ENCODE measurements around the gene HOXA3. TPM values are rescaled to one million over a fixed set of nuclear protein-coding genes. Genes with fewer than 3 reads are reported as not detected.

The HOXA3 gene
- total and polyA plus RNA-seq, 10 donors = 0.51 to 6.1 (median 1.7) TPM

DNA sequence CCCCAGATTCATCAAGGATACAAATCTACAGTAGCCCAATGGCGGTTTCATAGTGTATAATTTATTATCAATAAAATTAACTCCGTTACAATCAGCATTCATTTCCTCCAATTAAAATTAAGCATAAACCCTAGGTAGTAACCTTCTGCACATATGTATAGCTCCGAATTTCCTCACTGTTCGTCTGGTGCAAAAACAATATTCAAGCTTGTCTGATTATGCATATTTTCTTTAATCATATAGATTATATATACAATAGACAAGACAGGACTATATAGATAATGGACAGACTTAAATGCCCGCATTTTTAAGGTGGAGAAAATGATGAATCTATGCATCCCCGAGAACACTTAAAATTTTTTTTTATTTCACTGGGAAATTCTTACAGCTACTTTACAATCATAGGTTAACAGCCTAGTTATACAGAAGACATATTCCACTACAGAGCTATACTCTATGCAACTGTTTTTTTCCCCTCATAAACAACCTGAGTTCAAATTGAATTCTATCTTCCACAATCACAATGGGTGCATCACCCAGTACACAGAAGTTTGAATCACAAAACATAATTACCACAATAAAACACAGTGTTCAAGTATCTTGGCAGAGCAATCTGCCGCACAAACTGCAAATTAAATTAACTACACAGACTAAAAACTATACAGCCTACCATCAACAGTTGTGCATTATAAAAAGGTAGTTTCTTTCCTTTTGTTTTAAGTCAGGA is 10.3 kb upstream of the HOXA3 start:
- 48 to 66% (median 60%) methylated on average over 7 of the region's 7 CpGs for WGBS, 5 donors
- no peak overlapping the region for H3K4me3 ChIP-seq
- no peak for DNase-seq
- no peak overlapping the region for H3K27ac ChIP-seq
- TF ChIP-seq, protein P1, sequence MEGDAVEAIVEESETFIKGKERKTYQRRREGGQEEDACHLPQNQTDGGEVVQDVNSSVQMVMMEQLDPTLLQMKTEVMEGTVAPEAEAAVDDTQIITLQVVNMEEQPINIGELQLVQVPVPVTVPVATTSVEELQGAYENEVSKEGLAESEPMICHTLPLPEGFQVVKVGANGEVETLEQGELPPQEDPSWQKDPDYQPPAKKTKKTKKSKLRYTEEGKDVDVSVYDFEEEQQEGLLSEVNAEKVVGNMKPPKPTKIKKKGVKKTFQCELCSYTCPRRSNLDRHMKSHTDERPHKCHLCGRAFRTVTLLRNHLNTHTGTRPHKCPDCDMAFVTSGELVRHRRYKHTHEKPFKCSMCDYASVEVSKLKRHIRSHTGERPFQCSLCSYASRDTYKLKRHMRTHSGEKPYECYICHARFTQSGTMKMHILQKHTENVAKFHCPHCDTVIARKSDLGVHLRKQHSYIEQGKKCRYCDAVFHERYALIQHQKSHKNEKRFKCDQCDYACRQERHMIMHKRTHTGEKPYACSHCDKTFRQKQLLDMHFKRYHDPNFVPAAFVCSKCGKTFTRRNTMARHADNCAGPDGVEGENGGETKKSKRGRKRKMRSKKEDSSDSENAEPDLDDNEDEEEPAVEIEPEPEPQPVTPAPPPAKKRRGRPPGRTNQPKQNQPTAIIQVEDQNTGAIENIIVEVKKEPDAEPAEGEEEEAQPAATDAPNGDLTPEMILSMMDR (IDR thresholded peaks at IDR 0.05 in 8 of 11, conservative IDR thresholded peaks at IDR 0.05 in 3 of 11) = no peak
- TF ChIP-seq POLR2AphosphoS5 (IDR thresholded peaks at IDR 0.05) (no peak), POLR2A (IDR thresholded peaks at IDR 0.05) (no peak)
- peaks cover 18 to 100% (median 93%) of the 10 kb centered on the region in 7 donors for H3K27me3 ChIP-seq (replicated peaks in 1 of 7)
- intact Hi-C loops (cut with DNase I; ENCODE audit: low total_unique reads) = loop anchor here (5.0 to 10.0 kb wide), 3 partner anchors 480 to 1298 kb away; no protein-coding TSS in a partner anchor
- peaks cover 0 to 15% (median 0%) of the 10 kb centered on the region in 8 donors for H3K9me3 ChIP-seq
- no peaks in the 10 kb centered on the region for H3K36me3 ChIP-seq
- H3K4me1 ChIP-seq = peaks cover 20 to 94% (median 62%) of the 10 kb centered on the region in 6 donors

DNA sequence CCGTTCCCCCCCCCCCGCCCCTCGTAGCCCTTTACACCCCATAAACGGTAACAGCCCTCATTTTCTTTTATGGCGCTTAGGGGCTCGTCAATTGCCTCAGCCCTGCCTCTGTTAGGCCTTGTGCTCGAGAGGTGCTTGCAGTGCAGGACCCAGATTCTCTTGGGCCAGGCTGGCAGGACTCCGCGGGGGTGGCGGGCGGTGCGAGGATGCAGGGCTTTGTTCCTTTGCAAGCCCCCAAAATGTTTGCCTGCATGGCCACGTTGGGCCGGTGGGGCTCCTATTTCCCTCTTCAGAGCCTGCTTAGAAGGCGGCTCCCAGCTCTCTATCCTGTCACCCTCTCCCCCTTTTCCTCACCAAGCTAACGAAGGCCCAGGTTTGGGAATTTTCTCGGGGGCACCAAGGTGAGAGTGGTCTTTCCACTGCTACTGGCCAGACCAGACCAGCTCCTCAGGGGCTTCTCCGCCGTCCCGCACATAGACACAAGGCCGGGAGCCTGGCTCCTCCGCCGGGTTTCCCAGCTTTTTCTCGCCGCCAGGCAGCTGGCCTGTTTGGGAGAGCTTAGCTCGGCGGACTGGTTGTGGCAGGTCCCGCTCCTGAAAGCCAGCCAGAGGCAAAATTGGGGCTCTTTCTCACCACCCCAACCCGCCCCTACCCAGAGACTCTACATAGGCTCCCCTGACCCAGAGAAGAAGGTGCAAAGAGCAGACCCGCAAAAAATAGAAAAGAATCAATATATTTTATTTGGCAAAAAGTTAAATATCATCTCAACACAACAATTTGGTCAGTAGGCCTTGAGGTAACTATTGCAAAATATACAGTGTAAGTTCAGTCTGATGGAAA is 9.6 kb upstream of the HOXA3 start:
- H3K4me3 ChIP-seq = peak overlapping the region in 3 of 8 donors; percentile 54 to 87 (median 65)
- intact Hi-C loops (cut with DNase I; ENCODE audit: low total_unique reads) = loop anchor here (5.0 to 10.0 kb wide), 3 partner anchors 480 to 1297 kb away; no protein-coding TSS in a partner anchor
- peaks cover 18 to 100% (median 93%) of the 10 kb centered on the region in 7 donors for H3K27me3 ChIP-seq (replicated peaks in 1 of 7)
- WGBS, 5 donors = 33 to 40% (median 39%) methylated on average over 19 to 30 of the region's 30 CpGs
- TF ChIP-seq POLR2AphosphoS5 (IDR thresholded peaks at IDR 0.05) (no peak), POLR2A (IDR thresholded peaks at IDR 0.05) (no peak)
- TF ChIP-seq, protein P1 (IDR thresholded peaks at IDR 0.05 in 8 of 11, conservative IDR thresholded peaks at IDR 0.05 in 3 of 11) = no peak
- H3K36me3 ChIP-seq = no peaks in the 10 kb centered on the region
- no peak overlapping the region for H3K27ac ChIP-seq
- peaks cover 0 to 15% (median 0%) of the 10 kb centered on the region in 8 donors for H3K9me3 ChIP-seq
- peaks cover 20 to 96% (median 63%) of the 10 kb centered on the region in 6 donors for H3K4me1 ChIP-seq
- DNase-seq = peak; percentile 78

DNA sequence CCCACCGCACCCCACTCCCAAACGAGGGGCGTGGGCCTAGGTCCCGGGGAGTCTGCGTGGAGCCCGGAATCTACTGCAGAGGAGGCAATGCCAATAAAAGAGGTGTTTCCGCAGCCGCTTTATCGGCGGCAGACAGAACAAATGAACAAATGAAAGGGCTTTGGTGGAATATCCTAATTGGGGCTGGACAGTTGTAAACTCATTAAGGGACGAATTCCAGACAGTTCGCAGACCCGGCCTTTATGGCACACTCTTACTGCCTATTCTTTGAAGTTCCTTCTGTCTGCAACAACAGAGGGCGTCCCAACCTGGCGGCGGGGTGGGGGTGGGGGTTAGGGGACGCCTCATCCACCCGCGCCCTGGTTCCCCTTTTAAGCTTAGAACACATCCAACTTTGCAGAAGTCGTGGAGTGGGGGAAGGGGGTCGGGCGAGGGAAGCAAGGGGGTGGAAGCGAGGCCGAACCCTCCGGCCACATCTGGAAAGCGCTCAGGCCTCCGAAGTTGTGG is 8.9 kb upstream of the HOXA3 start:
- Histone ChIP-seq H3K27ac (peak overlapping the region in 4 of 8 donors; percentile 49 to 65 (median 52)), H3K27me3 (replicated peaks in 1 of 7) (peaks cover 14 to 100% (median 93%) of the 10 kb centered on the region in 7 donors)

More for the DNA sequence above, 8.9 kb upstream of the HOXA3 start:
- TF ChIP-seq, protein P1 (IDR thresholded peaks at IDR 0.05 in 8 of 11, conservative IDR thresholded peaks at IDR 0.05 in 3 of 11) = peak in 6 of 11 experiments; percentile 1 to 73 (median 22)
- TF ChIP-seq POLR2A (IDR thresholded peaks at IDR 0.05) = no peak
- no peaks in the 10 kb centered on the region for H3K36me3 ChIP-seq
- H3K9me3 ChIP-seq = peaks cover 0 to 14% (median 0%) of the 10 kb centered on the region in 8 donors
- intact Hi-C loops (cut with DNase I; ENCODE audit: low total_unique reads) = loop anchor here (5.0 to 10.0 kb wide), 3 partner anchors 479 to 1296 kb away; no protein-coding TSS in a partner anchor
- peaks cover 13 to 96% (median 63%) of the 10 kb centered on the region in 6 donors for H3K4me1 ChIP-seq
- peak; percentile 86 for DNase-seq
- 0 to 3% (median 2%) methylated on average over 13 to 27 of the region's 27 CpGs for WGBS, 5 donors
- H3K4me3 ChIP-seq = peak overlapping the region; percentile 54 to 87 (median 61)

Data from spleen (tissue), 11 donors.